ENCODE measurements around the gene MESD.

The MESD gene

GRCh38 chr15:80976851-80977250 is 12.8 kb downstream of the MESD start:
- H3K4me3 ChIP-seq (replicated peaks in 1 of 2; ENCODE audit: low read depth in 2 of 2, low read length in 2 of 2) = no peak overlapping the region
- no peak for DNase-seq (ENCODE audit: low read depth in 2 of 2)
- TF ChIP-seq CTCF (IDR thresholded peaks at IDR 0.05; ENCODE audit: low read depth, low read length) = no peak

DNA sequence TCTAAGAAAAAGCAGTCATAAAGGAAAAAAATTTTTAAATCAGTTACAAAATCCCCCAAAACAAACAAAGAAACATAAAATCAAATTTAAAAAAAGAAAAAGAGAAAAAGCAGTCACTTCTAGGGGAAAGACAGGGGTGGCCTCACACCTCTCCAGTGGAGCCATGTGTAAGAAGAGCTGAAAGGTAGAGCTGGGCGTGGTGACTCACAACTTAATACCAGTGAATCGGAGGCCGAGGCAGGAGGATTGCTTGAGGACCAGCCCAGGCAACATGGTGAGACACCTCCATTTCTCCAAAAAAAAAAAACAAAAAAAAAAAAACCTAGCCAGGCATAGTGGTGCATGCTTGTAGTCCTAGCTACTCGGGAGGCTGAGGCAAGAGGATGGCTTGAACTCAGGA is 14.7 kb downstream of the MESD start:
- no peak for TF ChIP-seq CTCF (IDR thresholded peaks at IDR 0.05; ENCODE audit: low read depth, low read length)
- no peak overlapping the region for H3K4me3 ChIP-seq (replicated peaks in 1 of 2; ENCODE audit: low read depth in 2 of 2, low read length in 2 of 2)
- DNase-seq (ENCODE audit: low read depth in 2 of 2) = no peak

- H3K4me3 ChIP-seq (replicated peaks in 1 of 2; ENCODE audit: low read depth in 2 of 2, low read length in 2 of 2) = no peak overlapping the region
- TF ChIP-seq CTCF (IDR thresholded peaks at IDR 0.05; ENCODE audit: low read depth, low read length) = no peak
Measured at GRCh38 chr15:80972276-80972675, 17.3 kb downstream of the MESD start.

DNA sequence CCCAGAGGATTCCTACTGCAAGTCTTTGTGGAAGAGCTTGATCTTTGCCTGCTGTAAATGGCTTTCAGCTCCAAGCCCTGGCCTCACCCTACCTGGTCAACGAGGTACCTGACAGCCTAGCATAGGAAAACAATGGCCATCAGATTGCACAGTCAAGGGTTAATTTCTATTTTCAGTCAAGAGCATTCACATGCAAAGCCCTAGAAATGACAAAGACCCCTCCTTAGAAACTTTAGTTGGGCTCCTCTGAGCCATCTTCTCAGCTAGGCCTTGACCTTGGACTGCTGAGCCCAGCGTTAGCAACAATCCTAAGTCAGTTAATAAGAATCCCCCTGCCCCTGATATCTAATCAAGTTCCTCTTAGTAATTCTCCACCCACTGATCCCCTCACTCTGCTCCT is 18.5 kb downstream of the MESD start:
- no peak for TF ChIP-seq CTCF (IDR thresholded peaks at IDR 0.05; ENCODE audit: low read depth, low read length)
- DNase-seq (ENCODE audit: low read depth in 2 of 2) = no peak
- no peak overlapping the region for H3K4me3 ChIP-seq (replicated peaks in 1 of 2; ENCODE audit: low read depth in 2 of 2, low read length in 2 of 2)

More at GRCh38 chr15:80972276-80972675, 17.3 kb downstream of the MESD start:
- no peak for DNase-seq (ENCODE audit: low read depth in 2 of 2)

GRCh38 chr15:80970658-80971057 is 19.0 kb downstream of the MESD start:
- no peak overlapping the region for H3K4me3 ChIP-seq (replicated peaks in 1 of 2; ENCODE audit: low read depth in 2 of 2, low read length in 2 of 2)
- TF ChIP-seq CTCF (IDR thresholded peaks at IDR 0.05; ENCODE audit: low read depth, low read length) = no peak
- DNase-seq (ENCODE audit: low read depth in 2 of 2) = no peak

- no peak overlapping the region for H3K4me3 ChIP-seq (replicated peaks in 1 of 2; ENCODE audit: low read depth in 2 of 2, low read length in 2 of 2)
- TF ChIP-seq CTCF (IDR thresholded peaks at IDR 0.05; ENCODE audit: low read depth, low read length) = peak; percentile 67
- DNase-seq (ENCODE audit: low read depth in 2 of 2) = peak; percentile 74 to 76
Measured at GRCh38 chr15:80970018-80970657, 19.5 kb downstream of the MESD start.

GRCh38 chr15:80969316-80969715 is 20.3 kb downstream of the MESD start:
- H3K4me3 ChIP-seq (replicated peaks in 1 of 2; ENCODE audit: low read depth in 2 of 2, low read length in 2 of 2) = no peak overlapping the region
- TF ChIP-seq CTCF (IDR thresholded peaks at IDR 0.05; ENCODE audit: low read depth, low read length) = no peak
- no peak for DNase-seq (ENCODE audit: low read depth in 2 of 2)
